CD4-positive, alpha-beta T cell (primary cell): Measurements from ENCODE around the gene FLYWCH1. TPM values are rescaled to one million over a fixed set of nuclear protein-coding genes. Genes with fewer than 3 reads are reported as not detected.

Experiments
- ATAC-seq: fragments of 200-7000 bp; cut with Tn5 transposase; one replicate; pipeline ENCODE4 v1.10.0; 2022; ENCODE audit warnings: mild to moderate bottlenecking; ENCODE audit not compliant: poor library complexity
- CTCF ChIA-PET: fragments of 350-600 bp; sonication (Branson Sonifier 250); formaldehyde crosslinking; loops from one replicate; lab custom pipeline; 2021; ENCODE audit warnings: antibody characterized with exemption, inconsistent platforms; lab: Charles Lee
- POLR2A ChIA-PET: fragments of 350-600 bp; sonication (Branson Sonifier 250); formaldehyde crosslinking; loops from one replicate; lab custom pipeline; 2021; ENCODE audit warnings: antibody characterized with exemption, inconsistent platforms; lab: Charles Lee
- DNase-seq, 14 experiments: peaks; one replicate each; pipeline ENCODE4 v3.0.0-alpha.2; 2013 to 2020; ENCODE audit warnings: mixed read lengths in 2 of 14
- H3K27ac ChIP-seq, 2 donors: one replicate each; pipeline versions ENCODE4 v1.5.1 to v1.7.0; 2013; ENCODE audit warnings: low read length in 2 of 2, low read depth in 1 of 2, mild to moderate bottlenecking in 1 of 2
- H3K27me3 ChIP-seq, 2 experiments: 1 replicate in 1 of 2; 2 replicates in 1 of 2; pipeline versions ENCODE4 v1.6.1 to v1.7.0; 2013; ENCODE audit warnings: low read length in 2 of 2, control low read depth in 1 of 2, mild to moderate bottlenecking in 1 of 2, moderate library complexity in 1 of 2; ENCODE audit not compliant: insufficient read depth in 2 of 2, control insufficient read depth in 1 of 2
- H3K36me3 ChIP-seq: one replicate; pipeline ENCODE4 v1.6.1; 2013; ENCODE audit warnings: low read length, control low read depth; ENCODE audit not compliant: insufficient read depth
- H3K4me1 ChIP-seq: one replicate; pipeline ENCODE4 v1.6.1; 2013; ENCODE audit warnings: low read length, control low read depth; ENCODE audit not compliant: insufficient read depth
- H3K4me3 ChIP-seq: one replicate; pipeline ENCODE4 v1.5.1; 2013; ENCODE audit warnings: mild to moderate bottlenecking, low read length, moderate library complexity
- H3K9me3 ChIP-seq, 2 experiments: 1 replicate in 1 of 2; 2 replicates in 1 of 2; pipeline versions ENCODE4 v1.6.1 to v1.7.0; 2013; ENCODE audit warnings: low read length in 2 of 2, mild to moderate bottlenecking in 2 of 2, control low read depth in 1 of 2, moderate library complexity in 1 of 2; ENCODE audit not compliant: control insufficient read depth in 1 of 2, insufficient read depth in 1 of 2
- H3K27ac Mint-ChIP-seq: one replicate; pipeline ENCODE4 v1.8.0; 2020; ENCODE audit warnings: mixed read lengths
- H3K27me3 Mint-ChIP-seq: one replicate; pipeline ENCODE4 v1.8.0; 2021; ENCODE audit warnings: mixed read lengths
- H3K36me3 Mint-ChIP-seq: one replicate; pipeline ENCODE4 v1.8.0; 2021; ENCODE audit warnings: low read depth, mixed read lengths
- H3K4me1 Mint-ChIP-seq: one replicate; pipeline ENCODE4 v1.8.0; 2021; ENCODE audit warnings: low read depth, mixed read lengths
- H3K4me3 Mint-ChIP-seq: one replicate; pipeline ENCODE4 v1.8.0; 2020; ENCODE audit warnings: mild to moderate bottlenecking, mixed read lengths
- H3K9me3 Mint-ChIP-seq: one replicate; pipeline ENCODE4 v1.8.0; 2020; ENCODE audit warnings: mixed read lengths
- CTCF ChIP-seq: fragments of 200-600 bp; IDR thresholded peaks from one replicate; pipeline ENCODE4 v1.8.0; 2022; ENCODE audit warnings: antibody characterized with exemption, mild to moderate bottlenecking
- intact Hi-C, 2 experiments: fragments of 100-400 bp; cut with DNase I in 1 of 2; cut with micrococcal nuclease in 1 of 2; formaldehyde crosslinking; loops; one replicate each; pipeline versions ENCODE4 v1.15.1 to v1.9.0; 2023 to 2025; cut with DNase I, micrococcal nuclease
- total RNA-seq, 174 experiments: library from RNA in 2 of 174; stranded (reverse) in 2 of 174; gene quantifications; one replicate each; pipeline ENCODE4 v1.2.3 and lab custom pipeline; 2021 to 2026

FLYWCH1 gene
- total RNA-seq, 2 experiments from 2014 or later: 84.8 to 97.0 TPM

GRCh38 chr16:2966043-2966807, 54.5 kb downstream of the FLYWCH1 start:
- ChIA-PET CTCF (no interaction called here), POLR2A (interaction anchor here (2.8 to 5.0 kb wide), 2 partner anchors 15 to 83 kb away, joined by 9 to 22 read pairs; partner anchors contain the start of genes FLYWCH2 and PKMYT1)
- peaks cover 53 to 68% of the 10 kb centered on the region in 2 experiments for H3K27me3 ChIP-seq
- Mint-ChIP-seq H3K9me3 (no peaks in the 10 kb centered on the region), H3K4me1 (peaks cover 35% of the 10 kb centered on the region), H3K36me3 (no peaks in the 10 kb centered on the region), H3K27ac (no peak overlapping the region), H3K27me3 (peaks cover 48% of the 10 kb centered on the region), H3K4me3 (peak overlapping the region; percentile 62)
- DNase-seq (peak in 1 of 14 experiments; percentile 39), ATAC-seq (no peak)
- intact Hi-C loops: no loop called here
- no peak for TF ChIP-seq CTCF
- no peak overlapping the region for H3K27ac ChIP-seq
- peaks cover 89% of the 10 kb centered on the region for H3K4me1 ChIP-seq
- peaks cover 0 to 34% of the 10 kb centered on the region in 2 experiments for H3K9me3 ChIP-seq
- no peak overlapping the region for H3K4me3 ChIP-seq
- no peaks in the 10 kb centered on the region for H3K36me3 ChIP-seq

GRCh38 chr16:2966808-2967191, 55.1 kb downstream of the FLYWCH1 start:
- peak in 2 of 14 experiments; percentile 59 to 61 for DNase-seq
- ChIA-PET POLR2A (interaction anchor here (2.8 to 5.0 kb wide), 2 partner anchors 14 to 84 kb away, joined by 9 to 22 read pairs; partner anchors contain the start of genes FLYWCH2 and PKMYT1), CTCF (interaction anchor here (0.8 to 1.2 kb wide), 2 partner anchors 18 to 65 kb away, joined by 3 read pairs; no protein-coding TSS in a partner anchor)
- no peak for ATAC-seq
- Histone ChIP-seq H3K9me3 (peaks cover 0 to 34% of the 10 kb centered on the region in 2 experiments), H3K4me1 (peaks cover 84% of the 10 kb centered on the region), H3K4me3 (no peak overlapping the region), H3K36me3 (no peaks in the 10 kb centered on the region), H3K27me3 (peaks cover 50 to 67% of the 10 kb centered on the region in 2 experiments), H3K27ac (no peak overlapping the region)
- TF ChIP-seq CTCF: no peak
- intact Hi-C loops: no loop called here
- no peaks in the 10 kb centered on the region for H3K36me3 Mint-ChIP-seq
- H3K27ac Mint-ChIP-seq: no peak overlapping the region
- peaks cover 44% of the 10 kb centered on the region for H3K27me3 Mint-ChIP-seq
- H3K9me3 Mint-ChIP-seq: no peaks in the 10 kb centered on the region
- H3K4me3 Mint-ChIP-seq: no peak overlapping the region
- H3K4me1 Mint-ChIP-seq: peaks cover 32% of the 10 kb centered on the region

- Histone ChIP-seq H3K36me3 (no peaks in the 10 kb centered on the region), H3K27ac (no peak overlapping the region), H3K4me1 (peaks cover 80% of the 10 kb centered on the region), H3K4me3 (no peak overlapping the region), H3K27me3 (peaks cover 48 to 63% of the 10 kb centered on the region in 2 experiments), H3K9me3 (peaks cover 0 to 34% of the 10 kb centered on the region in 2 experiments)
- DNase-seq (peak in 1 of 14 experiments; percentile 34), ATAC-seq (no peak)
- H3K27me3 Mint-ChIP-seq: peaks cover 42% of the 10 kb centered on the region
- ChIA-PET CTCF (interaction anchor here (0.8 to 1.2 kb wide), 2 partner anchors 17 to 64 kb away, joined by 3 read pairs; no protein-coding TSS in a partner anchor), POLR2A (interaction anchor here (2.8 to 5.0 kb wide), 2 partner anchors 14 to 84 kb away, joined by 9 to 22 read pairs; partner anchors contain the start of genes FLYWCH2 and PKMYT1)
- H3K4me3 Mint-ChIP-seq: no peak overlapping the region
- no peaks in the 10 kb centered on the region for H3K36me3 Mint-ChIP-seq
- no peaks in the 10 kb centered on the region for H3K9me3 Mint-ChIP-seq
- no peak for TF ChIP-seq CTCF
- H3K27ac Mint-ChIP-seq: no peak overlapping the region
- peaks cover 28% of the 10 kb centered on the region for H3K4me1 Mint-ChIP-seq
- intact Hi-C loops: no loop called here
Observed at GRCh38 chr16:2967211-2967631, 55.5 kb downstream of the FLYWCH1 start.
